ENCODE results near the gene VSX1.

- TF ChIP-seq POLR2A (IDR thresholded peaks at IDR 0.05) = no peak
- no peak for TF ChIP-seq EP300 (IDR thresholded peaks at IDR 0.05)
- TF ChIP-seq, protein P1, sequence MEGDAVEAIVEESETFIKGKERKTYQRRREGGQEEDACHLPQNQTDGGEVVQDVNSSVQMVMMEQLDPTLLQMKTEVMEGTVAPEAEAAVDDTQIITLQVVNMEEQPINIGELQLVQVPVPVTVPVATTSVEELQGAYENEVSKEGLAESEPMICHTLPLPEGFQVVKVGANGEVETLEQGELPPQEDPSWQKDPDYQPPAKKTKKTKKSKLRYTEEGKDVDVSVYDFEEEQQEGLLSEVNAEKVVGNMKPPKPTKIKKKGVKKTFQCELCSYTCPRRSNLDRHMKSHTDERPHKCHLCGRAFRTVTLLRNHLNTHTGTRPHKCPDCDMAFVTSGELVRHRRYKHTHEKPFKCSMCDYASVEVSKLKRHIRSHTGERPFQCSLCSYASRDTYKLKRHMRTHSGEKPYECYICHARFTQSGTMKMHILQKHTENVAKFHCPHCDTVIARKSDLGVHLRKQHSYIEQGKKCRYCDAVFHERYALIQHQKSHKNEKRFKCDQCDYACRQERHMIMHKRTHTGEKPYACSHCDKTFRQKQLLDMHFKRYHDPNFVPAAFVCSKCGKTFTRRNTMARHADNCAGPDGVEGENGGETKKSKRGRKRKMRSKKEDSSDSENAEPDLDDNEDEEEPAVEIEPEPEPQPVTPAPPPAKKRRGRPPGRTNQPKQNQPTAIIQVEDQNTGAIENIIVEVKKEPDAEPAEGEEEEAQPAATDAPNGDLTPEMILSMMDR (IDR thresholded peaks at IDR 0.05) = no peak
These were observed 1.3 kb upstream of the VSX1 start for GRCh38 chr20:25083141-25083772.

All from ovary (tissue), 3 donors.